Keratinocyte (primary cell): Measurements from ENCODE around the gene RTN3. TPM values are rescaled to one million over a fixed set of nuclear protein-coding genes. Genes with fewer than 3 reads are reported as not detected.

Source experiments
- DNase-seq: peaks from one replicate; pipeline ENCODE4 v3.0.0-alpha.2; 2011; ENCODE audit warnings: low read depth, missing footprints, low spot score
- FAIRE-seq: peaks from 2 replicates; lab custom pipeline; 2011; peaks lifted over from hg19 to GRCh38; lab: Jason Lieb, UNC
- H2AFZ ChIP-seq: 2 replicates; pipeline ENCODE4 v1.6.0; 2012; ENCODE audit warnings: low read length, control low read depth, inconsistent platforms; ENCODE audit not compliant: control insufficient read depth
- H3K27ac ChIP-seq: 2 replicates; pipeline ENCODE4 v1.5.1; 2011; ENCODE audit warnings: low read length; ENCODE audit not compliant: control insufficient read depth, insufficient read depth
- H3K27me3 ChIP-seq: 3 replicates; pipeline ENCODE4 v1.6.0; 2011; ENCODE audit warnings: low read length; ENCODE audit not compliant: control insufficient read depth, insufficient read depth; ENCODE audit errors: extremely low read depth
- H3K36me3 ChIP-seq, 2 experiments: 2 replicates in 1 of 2; 3 replicates in 1 of 2; pipeline ENCODE4 v1.5.1; 2011; ENCODE audit warnings: low read length in 2 of 2, mild to moderate bottlenecking in 1 of 2; ENCODE audit not compliant: control insufficient read depth in 2 of 2, insufficient read depth in 2 of 2; ENCODE audit errors: extremely low read depth in 1 of 2
- H3K4me1 ChIP-seq: 3 replicates; pipeline ENCODE4 v1.5.1; 2011; ENCODE audit warnings: low read length; ENCODE audit not compliant: control insufficient read depth, insufficient read depth; ENCODE audit errors: extremely low read depth
- H3K4me2 ChIP-seq: 3 replicates; pipeline ENCODE4 v1.6.0; 2011; ENCODE audit warnings: low read depth, low read length; ENCODE audit not compliant: control insufficient read depth, insufficient read depth; ENCODE audit errors: extremely low read depth
- H3K4me3 ChIP-seq, 3 experiments: fragments of 200-600 bp in 1 of 3; sonication (generic) in 1 of 3; 2 replicates in 2 of 3; 3 replicates in 1 of 3; pipeline ENCODE4 v1.5.1; 2011 to 2016; ENCODE audit warnings: low read length in 3 of 3, mild to moderate bottlenecking in 3 of 3, control low read depth in 2 of 3, inconsistent platforms in 1 of 3, low read depth in 1 of 3, mixed read lengths in 1 of 3, mixed run types in 1 of 3, moderate library complexity in 1 of 3; ENCODE audit not compliant: control insufficient read depth in 2 of 3, insufficient read depth in 2 of 3; ENCODE audit errors: extremely low read depth in 1 of 3
- H3K79me2 ChIP-seq: 2 replicates; pipeline ENCODE4 v1.6.0; 2012; ENCODE audit warnings: low read length; ENCODE audit not compliant: control insufficient read depth, insufficient read depth
- H3K9ac ChIP-seq: 3 replicates; pipeline ENCODE4 v1.6.0; 2011; ENCODE audit warnings: low read length; ENCODE audit not compliant: control insufficient read depth, insufficient read depth; ENCODE audit errors: extremely low read depth
- H3K9me1 ChIP-seq: 3 replicates; pipeline ENCODE4 v1.6.0; 2011; ENCODE audit warnings: low read length; ENCODE audit not compliant: control insufficient read depth, insufficient read depth; ENCODE audit errors: extremely low read depth
- H3K9me3 ChIP-seq: 2 replicates; pipeline ENCODE4 v1.5.1; 2012; ENCODE audit warnings: low read depth, low read length; ENCODE audit not compliant: control insufficient read depth
- H4K20me1 ChIP-seq: 3 replicates; pipeline ENCODE4 v1.6.0; 2011; ENCODE audit warnings: low read length; ENCODE audit not compliant: control insufficient read depth, insufficient read depth; ENCODE audit errors: extremely low read depth
- EZH2 ChIP-seq: IDR thresholded peaks from one replicate; pipeline ENCODE4 v1.6.1; 2012; ENCODE audit warnings: inconsistent platforms, mild to moderate bottlenecking, low read length, moderate library complexity
- dilution Hi-C: fragments of 300-500 bp; cut with MboI; formaldehyde crosslinking; loops from one replicate; pipeline ENCODE4 v1.7.0; 2020; ENCODE audit warnings: low sequenced_read_pairs; ENCODE audit not compliant: extremely low pct_ligation_motif_present
- polyA plus RNA-seq, 5 experiments: library from polyadenylated mRNA; depleted of rRNA in 3 of 5; stranded (reverse) in 3 of 5; stranded (forward) in 1 of 5; unstranded in 1 of 5; fragments of >200 nt; gene quantifications; 1 replicate in 1 of 5; 2 replicates in 3 of 5; 3 replicates in 1 of 5; pipeline versions ENCODE4 v1.2.1 to v1.2.3, GENCODE V29; 2011 to 2012; ENCODE audit warnings: missing spikeins in 2 of 5, low read depth in 1 of 5, low replicate concordance in 1 of 5
- TF ChIP-seq, protein P1 (sequence below), 3 experiments: IDR thresholded peaks in 1 of 3; conservative IDR thresholded peaks in 1 of 3; optimal IDR thresholded peaks in 1 of 3; 2 replicates in 2 of 3; 3 replicates in 1 of 3; pipeline versions ENCODE3 to v1.5.1; 2011; ENCODE audit warnings: low read length in 3 of 3, mild to moderate bottlenecking in 3 of 3, moderate library complexity in 2 of 3, control low read depth in 1 of 3, inconsistent platforms in 1 of 3; ENCODE audit not compliant: insufficient read depth in 2 of 3; ENCODE audit errors: extremely low read depth in 1 of 3

RTN3 gene
- polyA plus RNA-seq, 1 donor (not counting 4 experiments of a cell fraction or from before 2014, with no cell fraction given), result 50.8 TPM

DNA sequence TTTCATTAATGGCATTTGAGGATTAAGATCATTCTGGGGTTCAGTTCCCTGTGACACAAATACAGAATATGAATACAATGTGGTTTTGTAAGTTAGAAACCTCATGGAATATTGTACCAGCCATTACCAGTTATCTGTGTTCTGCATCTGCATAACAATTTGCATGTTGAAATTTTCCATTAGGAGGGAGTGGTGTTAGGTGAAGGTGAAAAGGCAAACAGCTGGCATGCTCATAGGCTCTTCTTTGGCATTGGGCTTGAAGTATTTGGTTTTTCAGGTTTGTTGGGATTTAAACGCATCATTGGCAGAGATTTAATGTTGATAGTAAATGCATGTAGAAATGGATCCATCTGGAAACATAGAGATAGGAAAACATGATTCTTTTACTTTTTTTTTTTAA lies 18.6 kb downstream of the RTN3 start:
- Histone ChIP-seq H3K4me2 (no peak overlapping the region), H3K9ac (no peak overlapping the region), H3K9me3 (no peaks in the 10 kb centered on the region), H3K4me3 (no peak overlapping the region), H3K27me3 (no peaks in the 10 kb centered on the region), H2AFZ (no peak overlapping the region), H3K9me1 (no peaks in the 10 kb centered on the region), H3K4me1 (peaks cover 10% of the 10 kb centered on the region), H3K27ac (no peak overlapping the region), H3K36me3 (peaks cover 0 to 1% of the 10 kb centered on the region in 2 experiments), H4K20me1 (no peaks in the 10 kb centered on the region), H3K79me2 (peaks cover 7% of the 10 kb centered on the region)
- no peak for TF ChIP-seq EZH2
- TF ChIP-seq, protein P1, sequence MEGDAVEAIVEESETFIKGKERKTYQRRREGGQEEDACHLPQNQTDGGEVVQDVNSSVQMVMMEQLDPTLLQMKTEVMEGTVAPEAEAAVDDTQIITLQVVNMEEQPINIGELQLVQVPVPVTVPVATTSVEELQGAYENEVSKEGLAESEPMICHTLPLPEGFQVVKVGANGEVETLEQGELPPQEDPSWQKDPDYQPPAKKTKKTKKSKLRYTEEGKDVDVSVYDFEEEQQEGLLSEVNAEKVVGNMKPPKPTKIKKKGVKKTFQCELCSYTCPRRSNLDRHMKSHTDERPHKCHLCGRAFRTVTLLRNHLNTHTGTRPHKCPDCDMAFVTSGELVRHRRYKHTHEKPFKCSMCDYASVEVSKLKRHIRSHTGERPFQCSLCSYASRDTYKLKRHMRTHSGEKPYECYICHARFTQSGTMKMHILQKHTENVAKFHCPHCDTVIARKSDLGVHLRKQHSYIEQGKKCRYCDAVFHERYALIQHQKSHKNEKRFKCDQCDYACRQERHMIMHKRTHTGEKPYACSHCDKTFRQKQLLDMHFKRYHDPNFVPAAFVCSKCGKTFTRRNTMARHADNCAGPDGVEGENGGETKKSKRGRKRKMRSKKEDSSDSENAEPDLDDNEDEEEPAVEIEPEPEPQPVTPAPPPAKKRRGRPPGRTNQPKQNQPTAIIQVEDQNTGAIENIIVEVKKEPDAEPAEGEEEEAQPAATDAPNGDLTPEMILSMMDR (optimal IDR thresholded peaks at IDR 0.05 in 1 of 3, IDR thresholded peaks at IDR 0.05 in 1 of 3, conservative IDR thresholded peaks at IDR 0.05 in 1 of 3; ENCODE audit: extremely low read depth in 1 of 3, insufficient read depth in 2 of 3, low read length in 3 of 3), result no peak
- dilution Hi-C loops, result no loop called here
- DNase-seq, result no peak
- FAIRE-seq, result no peak

GRCh38 chr11:63705526-63705925 lies 24.2 kb downstream of the RTN3 start:
- Histone ChIP-seq H3K9me1 (no peaks in the 10 kb centered on the region), H3K27me3 (no peaks in the 10 kb centered on the region), H3K9ac (no peak overlapping the region), H4K20me1 (no peaks in the 10 kb centered on the region), H3K4me3 (no peak overlapping the region), H3K27ac (no peak overlapping the region), H3K4me1 (no peaks in the 10 kb centered on the region), H3K9me3 (no peaks in the 10 kb centered on the region), H3K36me3 (peaks cover 0 to 1% of the 10 kb centered on the region in 2 experiments), H3K79me2 (peaks cover 5% of the 10 kb centered on the region), H2AFZ (no peak overlapping the region), H3K4me2 (no peak overlapping the region)
- TF ChIP-seq, protein P1 (optimal IDR thresholded peaks at IDR 0.05 in 1 of 3, IDR thresholded peaks at IDR 0.05 in 1 of 3, conservative IDR thresholded peaks at IDR 0.05 in 1 of 3; ENCODE audit: extremely low read depth in 1 of 3, insufficient read depth in 2 of 3, low read length in 3 of 3), result no peak
- no peak for TF ChIP-seq EZH2
- dilution Hi-C loops, result no loop called here
- FAIRE-seq (no peak), DNase-seq (no peak)
